ENCODE measurements around the gene HACE1.

HACE1 gene

GRCh38 chr6:104684911-104685415, 174.8 kb downstream of the HACE1 start:
- no peak for TF ChIP-seq CTCF (IDR thresholded peaks at IDR 0.05)

GRCh38 chr6:104683809-104684208, 175.9 kb downstream of the HACE1 start:
- no peak for TF ChIP-seq CTCF (IDR thresholded peaks at IDR 0.05)

GRCh38 chr6:104682722-104683643, 176.7 kb downstream of the HACE1 start:
- peak; percentile 96 for TF ChIP-seq CTCF (IDR thresholded peaks at IDR 0.05)

- TF ChIP-seq CTCF (IDR thresholded peaks at IDR 0.05), result no peak
Observed at GRCh38 chr6:104680539-104680938, 179.2 kb downstream of the HACE1 start.

- no peak for TF ChIP-seq CTCF (IDR thresholded peaks at IDR 0.05)
Observed at GRCh38 chr6:104679971-104680370, 179.7 kb downstream of the HACE1 start.
